LNCAP (cell line): ENCODE measurements around the gene THSD7A.

Experiments used
- CTCF ChIP-seq: fragments of 450-650 bp; IDR thresholded peaks from 2 replicates; pipeline ENCODE4 v1.5.1; 2017; ENCODE audit warnings: mild to moderate bottlenecking

THSD7A gene

GRCh38 chr7:11630355-11630754 lies 201.6 kb downstream of the THSD7A start:
- no peak for TF ChIP-seq CTCF

- no peak for TF ChIP-seq CTCF
Measured at GRCh38 chr7:11625669-11626068, 206.3 kb downstream of the THSD7A start.

GRCh38 chr7:11623093-11623678 lies 208.8 kb downstream of the THSD7A start:
- no peak for TF ChIP-seq CTCF

GRCh38 chr7:11620406-11621253 lies 211.4 kb downstream of the THSD7A start:
- TF ChIP-seq CTCF = no peak

GRCh38 chr7:11616466-11616865 lies 215.5 kb downstream of the THSD7A start:
- no peak for TF ChIP-seq CTCF

GRCh38 chr7:11615174-11615573 lies 216.8 kb downstream of the THSD7A start:
- no peak for TF ChIP-seq CTCF

- no peak for TF ChIP-seq CTCF
Measured at GRCh38 chr7:11613292-11613930, 218.6 kb downstream of the THSD7A start.
